SK-N-SH treated with all-trans-retinoic acid at 6 μM for 48 hours (cell line): Measurements from ENCODE around the gene MARCHF10.

ENCODE experiments used
- ARNTL ChIP-seq: fragments of 450-650 bp; formaldehyde crosslinking; IDR thresholded peaks from 2 replicates; pipeline ENCODE4 v1.5.0; 2020; ENCODE audit warnings: low read depth, mild to moderate bottlenecking, moderate library complexity, borderline replicate concordance
- CSDC2 ChIP-seq: fragments of 250-450 bp; sonication (Bioruptor Pico); IDR thresholded peaks from 2 replicates; pipeline ENCODE4 v1.5.0; 2020; ENCODE audit warnings: mild to moderate bottlenecking, moderate library complexity
- ISL1 ChIP-seq: fragments of 250-450 bp; sonication (Bioruptor Pico); IDR thresholded peaks from 2 replicates; pipeline ENCODE4 v2.1.2; 2022; ENCODE audit warnings: mild to moderate bottlenecking, moderate library complexity
- PATZ1 ChIP-seq: fragments of 250-450 bp; sonication (Bioruptor Pico); IDR thresholded peaks from 2 replicates; pipeline ENCODE4 v1.8.0; 2020; ENCODE audit warnings: mild to moderate bottlenecking, moderate library complexity, borderline replicate concordance
- RARB ChIP-seq: fragments of 250-450 bp; sonication (Bioruptor Pico); IDR thresholded peaks from 2 replicates; pipeline ENCODE4 v1.8.0; 2021; ENCODE audit warnings: mild to moderate bottlenecking, moderate library complexity
- TOX ChIP-seq: fragments of 250-450 bp; sonication (Bioruptor Pico); IDR thresholded peaks from 2 replicates; pipeline ENCODE4 v1.8.0; 2021; ENCODE audit warnings: mild to moderate bottlenecking, moderate library complexity, borderline replicate concordance
- ZFP3 ChIP-seq: fragments of 250-450 bp; sonication (Bioruptor Pico); IDR thresholded peaks from 2 replicates; pipeline ENCODE4 v1.5.0; 2020; ENCODE audit warnings: mild to moderate bottlenecking, moderate library complexity
- ZFP30 ChIP-seq: fragments of 450-650 bp; formaldehyde crosslinking; IDR thresholded peaks from 2 replicates; pipeline ENCODE4 v1.5.0; 2022; ENCODE audit warnings: mild to moderate bottlenecking, moderate library complexity
- ZNF565 ChIP-seq: fragments of 450-650 bp; formaldehyde crosslinking; conservative IDR thresholded peaks from 2 replicates; pipeline ENCODE4 v1.5.0; 2020; ENCODE audit warnings: low read depth, mild to moderate bottlenecking, moderate library complexity

GRCh38 chr17:62705156-62705777, 102.8 kb downstream of the MARCHF10 start:
- TF ChIP-seq RARB (CRISPR knock-in tag) (no peak), PATZ1 (CRISPR knock-in tag) (no peak), ZFP3 (CRISPR knock-in tag) (peak; percentile 47; the same call in 1 of the 2 replicates), ZNF565 (no peak), ISL1 (CRISPR knock-in tag) (peak; percentile 59), TOX (CRISPR knock-in tag) (no peak), CSDC2 (no peak; the same call in 1 of the 2 replicates), ZFP30 (CRISPR knock-in tag) (no peak), ARNTL (CRISPR knock-in tag) (no peak)
